Posterior vena cava (tissue), 2 donors: ENCODE measurements around the gene IMMT. TPM values are rescaled to one million over a fixed set of nuclear protein-coding genes. Genes with fewer than 3 reads are reported as not detected.
A peak's percentile ranks its signal among the peaks of the same experiment; 100 is the strongest.
"Not testable (repeated sequence)": the region's sequence is repeated elsewhere in the genome, so short reads cannot be mapped to it uniquely, and the experiment has no call there.

Experiments used
- DNase-seq: peaks from one replicate; pipeline ENCODE4 v3.0.0-alpha.2; 2020; ENCODE audit warnings: low spot score
- intact Hi-C, 2 donors: fragments of 100-400 bp; cut with DNase I; formaldehyde crosslinking; loops; one replicate each; pipeline versions ENCODE4 v1.14.1 to v1.14.2; 2022 to 2023
- total RNA-seq, 2 donors: library from RNA; stranded (reverse); fragmentation: NEBNext Ultra II Directional; extraction: Animal tissue kit (Norgen Biotek cat#: 25700); gene quantifications; one replicate each; pipeline ENCODE4 v1.2.1, GENCODE V29; 2021
- donor health status: DM: yes; HTN: yes; CAD: no.
- donor health status: DM: yes; HTN: yes; CAD: no.

The IMMT gene
- total RNA-seq, 2 donors from 2014 or later: 67.6 to 73.7 TPM

DNA sequence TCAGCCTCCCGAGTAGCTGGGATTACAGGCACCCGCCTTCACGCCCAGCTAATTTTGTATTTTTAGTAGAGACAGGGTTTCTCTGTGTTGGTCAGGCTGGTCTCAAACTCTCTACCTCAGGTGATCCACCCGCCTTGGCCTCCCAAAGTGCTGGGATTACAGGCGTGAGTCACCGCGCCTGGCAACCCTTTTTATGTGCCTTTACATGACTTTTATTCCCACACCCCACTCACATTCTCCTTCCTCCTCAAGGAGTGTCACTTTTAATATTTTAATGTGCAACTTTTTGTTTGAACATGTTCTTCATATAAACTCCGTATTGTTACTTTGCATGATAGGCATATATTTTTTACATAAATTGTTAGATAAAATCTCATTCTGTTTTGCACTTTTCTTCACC is 33.3 kb upstream of the IMMT start:
- not testable (repeated sequence) for DNase-seq
- intact Hi-C loops: loop anchor here in 1 of 2 donors (10.0 kb wide), 1 partner anchor 56 kb away; no protein-coding TSS in a partner anchor

DNA sequence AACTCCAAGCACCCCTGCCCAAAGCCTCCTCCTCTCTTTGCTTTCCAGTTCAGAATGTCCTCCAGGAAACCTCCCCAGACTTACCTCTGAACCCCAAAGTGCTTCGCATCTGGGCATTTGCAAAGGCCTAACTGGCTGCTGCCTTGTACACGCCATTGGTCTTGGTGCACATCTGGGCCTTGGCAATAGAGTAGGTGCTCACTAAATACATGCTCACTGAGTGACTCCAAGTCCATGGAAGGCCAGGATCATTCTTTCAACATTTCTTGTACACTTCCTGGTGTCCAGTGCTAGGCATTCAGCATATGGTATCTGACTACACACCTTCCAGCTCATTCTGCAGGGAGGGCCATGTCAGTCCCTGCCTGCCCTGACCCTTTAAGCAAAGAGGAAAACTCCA is 32.4 kb upstream of the IMMT start:
- DNase-seq: no peak
- intact Hi-C loops: loop anchor here in 1 of 2 donors (10.0 kb wide), 1 partner anchor 57 kb away; no protein-coding TSS in a partner anchor

DNA sequence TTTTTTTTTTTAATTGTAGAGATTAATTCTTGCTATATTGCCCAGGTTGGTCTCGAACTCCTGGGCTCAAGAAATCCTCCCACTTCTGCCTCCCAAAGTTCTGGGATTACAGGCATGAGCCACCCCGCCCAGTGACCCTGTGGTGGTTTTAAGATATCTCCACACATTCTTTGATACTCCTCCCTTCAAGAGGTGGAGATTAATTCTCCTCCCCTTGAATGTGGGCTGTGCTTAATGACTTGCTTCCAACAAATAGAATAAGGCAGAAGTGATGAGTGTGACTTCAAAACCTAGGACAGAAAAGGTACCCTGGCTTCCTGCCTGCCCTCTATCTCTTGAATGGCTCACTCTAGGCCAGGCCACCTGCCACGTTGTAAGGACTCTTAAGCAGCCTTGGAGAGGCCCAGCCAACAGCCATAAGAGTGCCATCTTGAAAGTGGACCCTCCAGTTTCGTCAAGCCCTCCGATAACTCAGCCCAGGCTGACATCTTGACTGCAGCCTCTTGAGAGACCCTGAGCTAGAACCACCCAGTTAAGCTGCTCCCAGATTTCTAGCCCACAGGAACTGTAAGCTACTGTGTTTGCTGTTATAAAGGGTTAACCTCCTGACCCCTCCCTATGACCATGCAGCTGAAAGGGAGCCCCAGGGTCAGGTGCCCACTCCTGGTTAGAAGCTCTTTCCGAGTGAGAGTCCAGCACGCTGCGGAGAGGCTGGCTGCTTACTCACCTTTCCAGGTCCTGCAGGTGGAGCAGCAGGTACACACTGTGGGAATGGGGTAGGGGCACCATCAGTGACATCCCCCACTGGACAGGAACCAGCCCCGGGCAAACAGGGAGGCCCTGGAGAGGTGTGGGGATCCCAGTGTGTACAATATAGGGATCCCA is 31.6 kb upstream of the IMMT start:
- DNase-seq: no peak
- intact Hi-C loops: loop anchor here in 1 of 2 donors (10.0 kb wide), 1 partner anchor 58 kb away; no protein-coding TSS in a partner anchor

DNA sequence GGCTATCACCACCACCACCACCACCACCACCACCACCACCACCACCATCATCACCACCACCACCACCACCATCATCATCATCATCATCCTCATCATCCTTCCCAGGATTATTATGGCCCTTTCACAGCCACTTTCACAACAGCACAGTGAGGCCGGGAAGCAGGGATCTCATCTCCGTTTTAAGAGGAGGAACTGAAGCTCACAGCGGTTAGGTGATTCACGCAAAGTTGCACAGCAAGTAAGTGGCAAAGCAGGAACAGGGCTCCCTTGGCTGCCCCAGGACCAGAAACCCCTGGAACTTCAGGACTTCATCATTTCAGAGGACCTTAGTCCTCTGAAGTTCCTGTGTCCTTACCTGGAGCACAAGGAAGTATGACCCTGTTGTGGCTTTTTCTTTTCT is 30.8 kb upstream of the IMMT start:
- no peak for DNase-seq
- intact Hi-C loops: loop anchor here in 1 of 2 donors (10.0 kb wide), 1 partner anchor 59 kb away; no protein-coding TSS in a partner anchor

DNA sequence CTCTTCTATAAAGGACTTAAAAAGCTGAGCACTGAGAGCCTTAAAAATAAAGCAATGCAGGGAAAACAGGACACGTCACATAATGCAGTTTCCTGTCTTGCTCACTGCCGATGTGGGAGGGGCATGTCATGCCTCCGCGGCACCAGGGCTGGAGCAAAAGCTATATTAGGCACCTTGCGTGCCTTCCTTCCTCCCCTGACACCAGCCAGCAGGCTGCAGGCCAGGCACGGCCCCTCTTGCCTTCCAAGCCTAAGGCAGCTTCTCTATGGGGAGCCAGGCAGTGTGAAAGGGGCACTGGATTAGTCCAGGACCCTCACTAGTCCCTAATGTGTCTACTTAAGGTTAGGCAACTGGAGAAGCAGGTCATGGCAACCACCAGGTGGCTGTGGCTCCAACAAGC is 30.3 kb upstream of the IMMT start:
- peak; percentile 88 for DNase-seq
- intact Hi-C loops: loop anchor here in 1 of 2 donors (10.0 kb wide), 1 partner anchor 59 kb away; no protein-coding TSS in a partner anchor

DNA sequence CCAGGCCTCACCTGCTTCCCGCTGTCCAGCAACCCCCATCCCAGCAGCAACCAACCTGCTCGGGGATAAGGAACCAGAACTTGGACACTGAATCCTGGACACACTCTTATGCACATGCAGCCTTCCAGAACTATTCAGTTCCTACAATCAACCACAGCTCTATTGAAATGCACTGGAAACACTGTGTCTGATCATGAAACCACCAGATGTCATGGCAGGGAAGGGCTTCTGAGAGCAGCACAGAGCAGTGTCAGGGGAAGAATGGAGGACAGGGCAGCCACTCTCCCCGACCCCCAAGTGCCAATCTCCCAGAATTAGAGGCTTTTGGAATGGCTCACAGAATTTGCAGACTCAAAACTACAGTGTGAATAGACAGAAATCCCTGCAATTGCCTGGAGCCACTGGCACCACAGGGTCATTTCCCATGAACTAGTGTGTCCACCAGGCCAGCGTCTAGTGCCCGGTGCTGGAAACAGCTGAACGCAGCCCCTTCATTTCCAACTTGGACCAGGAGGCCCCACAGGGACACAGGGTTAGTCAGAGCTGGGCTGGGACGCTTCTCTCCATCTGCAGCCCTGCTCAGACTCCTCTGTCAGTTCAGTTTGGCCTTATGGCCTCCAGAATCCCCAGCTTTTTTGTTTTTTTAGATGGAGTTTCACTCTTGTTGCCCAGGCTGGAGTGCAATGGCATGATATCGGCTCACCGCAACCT is 29.5 kb upstream of the IMMT start:
- intact Hi-C loops: loop anchor here (5.0 to 10.0 kb wide), 2 partner anchors 60 to 143 kb away; no protein-coding TSS in a partner anchor
- no peak for DNase-seq

DNA sequence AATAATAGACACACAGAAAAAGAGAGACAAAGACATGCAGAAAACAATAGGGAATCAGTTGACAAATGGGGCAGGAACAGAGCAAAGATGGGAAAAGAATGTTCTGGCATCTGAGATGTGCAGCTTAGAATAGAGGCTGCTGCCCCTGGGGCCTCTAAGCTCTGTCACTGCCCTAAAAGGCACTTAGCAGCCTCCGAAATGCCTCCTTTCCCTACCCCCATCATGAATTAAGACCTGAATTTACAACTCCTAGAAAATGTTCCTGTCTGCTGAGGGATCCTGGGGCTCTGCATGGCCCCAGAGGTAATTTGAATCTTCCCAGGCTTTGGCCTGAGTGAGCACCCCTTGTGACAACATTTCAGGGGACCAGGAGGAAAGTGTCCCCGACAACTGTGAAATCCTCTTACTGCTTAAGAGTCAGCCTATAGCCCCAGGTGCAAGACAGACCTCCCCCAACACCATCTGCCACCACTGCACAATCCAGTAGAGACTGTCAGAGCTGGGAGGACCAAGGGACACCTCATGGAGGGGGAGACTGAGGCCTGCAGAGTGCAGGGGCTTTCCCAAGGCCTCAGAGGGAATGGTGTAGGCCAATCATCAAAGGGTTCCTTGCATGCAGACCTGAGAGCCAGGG is 28.8 kb upstream of the IMMT start:
- intact Hi-C loops: loop anchor here (5.0 to 10.0 kb wide), 2 partner anchors 61 to 143 kb away; no protein-coding TSS in a partner anchor
- DNase-seq: no peak

DNA sequence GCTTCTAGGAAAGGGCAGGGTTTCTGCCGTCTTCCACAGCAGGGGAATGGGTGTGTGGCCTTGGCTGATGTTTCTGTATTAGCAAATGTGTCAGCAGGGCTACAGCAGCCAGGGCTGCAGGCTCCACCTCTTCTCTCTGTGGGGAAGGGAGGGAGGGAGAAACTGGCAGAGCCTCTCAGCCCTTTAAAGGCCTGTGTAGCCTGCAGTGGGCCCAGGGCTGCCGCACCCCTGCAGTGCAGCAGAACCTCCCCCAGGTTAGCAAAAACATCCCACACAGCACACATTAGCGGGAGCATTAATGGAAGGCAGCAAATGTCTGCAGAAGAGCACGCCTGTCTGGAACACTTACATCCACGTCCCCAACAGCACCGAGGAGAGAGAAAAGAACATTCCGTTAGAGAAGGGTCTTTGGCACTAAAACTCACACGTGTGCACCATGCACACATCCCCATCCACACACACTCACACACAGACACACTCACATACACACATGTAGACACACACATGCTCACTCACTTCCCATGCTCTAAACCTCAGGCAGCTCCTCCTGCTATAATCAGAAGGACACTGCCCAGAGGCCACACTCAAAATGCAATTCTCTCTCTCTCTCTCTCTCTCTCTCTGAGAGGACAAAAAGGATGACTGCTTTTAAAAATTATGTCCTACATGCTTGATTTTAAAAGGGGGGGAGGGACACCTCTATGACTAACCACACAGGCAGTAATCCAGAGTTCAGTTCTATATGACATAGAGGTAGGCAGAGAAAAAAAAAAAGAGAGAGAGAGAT is 28.1 kb upstream of the IMMT start:
- peak; percentile 88 for DNase-seq
- intact Hi-C loops: loop anchor here (5.0 to 10.0 kb wide), 2 partner anchors 61 to 144 kb away; no protein-coding TSS in a partner anchor

DNA sequence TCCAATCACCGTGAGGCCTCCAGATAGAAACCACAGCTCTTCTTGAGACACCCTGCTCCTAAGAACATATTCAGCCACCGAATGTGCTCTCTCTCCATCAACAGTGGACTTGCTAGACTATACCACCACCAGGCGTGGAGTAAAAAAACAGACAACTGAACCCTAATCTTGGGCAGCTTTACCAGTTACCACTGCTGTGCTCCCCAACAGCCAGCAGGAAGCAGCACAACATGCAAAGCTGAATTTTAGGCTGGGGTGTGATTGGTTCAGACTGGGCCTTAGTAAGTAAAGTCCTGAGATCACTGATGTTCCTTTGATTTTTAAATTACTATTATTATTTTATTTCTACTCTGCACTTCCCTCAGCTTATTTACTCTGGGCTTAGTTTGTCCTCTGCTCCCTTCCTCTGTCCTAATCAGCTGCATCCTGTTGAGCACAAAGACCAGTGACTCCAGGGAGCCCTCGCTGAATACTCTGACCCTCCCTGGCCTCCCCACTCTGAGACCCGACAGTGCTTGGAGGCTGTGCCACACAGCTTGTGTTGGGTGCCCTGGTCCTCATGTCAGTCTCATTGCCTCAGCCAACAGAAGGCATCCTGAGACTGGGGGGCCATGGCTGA is 25.9 kb upstream of the IMMT start:
- DNase-seq: no peak
- intact Hi-C loops: loop anchor here (5.0 to 10.0 kb wide), 2 partner anchors 64 to 146 kb away; no protein-coding TSS in a partner anchor

DNA sequence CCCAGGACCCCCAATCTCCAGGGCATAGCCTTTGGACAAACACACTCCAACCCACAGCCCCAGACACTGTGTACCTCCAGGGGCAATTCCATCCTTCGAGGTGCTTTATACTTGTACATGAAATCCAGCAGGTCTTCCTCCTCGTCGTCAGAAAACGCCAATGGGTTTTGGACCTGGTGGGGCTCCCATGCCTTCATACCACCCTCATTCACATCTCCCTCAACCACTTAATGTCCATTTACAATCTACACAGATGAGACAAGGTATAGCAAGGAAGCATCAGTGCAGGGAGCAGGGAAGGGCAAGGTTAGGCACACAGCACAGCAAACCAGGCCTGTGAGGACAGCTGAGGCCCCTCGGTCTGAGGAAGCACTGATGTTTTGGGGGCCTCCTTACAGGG is 24.6 kb upstream of the IMMT start:
- intact Hi-C loops: loop anchor here (2.0 to 10.0 kb wide), 3 partner anchors 65 to 149 kb away; no protein-coding TSS in a partner anchor
- DNase-seq: no peak

DNA sequence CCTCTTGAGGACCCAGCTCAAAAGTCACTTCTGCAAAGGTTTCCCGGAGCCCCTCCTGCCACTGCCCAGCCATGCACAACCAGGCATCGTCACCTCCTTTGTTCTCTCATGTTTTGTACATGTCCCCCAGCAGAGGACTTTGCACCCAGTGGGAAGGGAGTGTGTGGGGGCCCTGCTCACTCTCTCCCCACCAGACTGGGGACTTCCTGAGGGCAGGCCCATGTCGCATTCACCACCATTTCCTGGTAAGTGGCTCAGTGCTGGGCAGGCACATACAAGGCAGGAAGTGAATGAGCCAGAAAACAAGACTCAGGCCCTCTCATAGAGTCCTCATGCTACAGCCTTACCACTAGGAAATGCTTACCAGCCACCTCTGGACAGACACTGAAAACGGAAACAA is 22.9 kb upstream of the IMMT start:
- no peak for DNase-seq
- intact Hi-C loops: loop anchor here in 1 of 2 donors (2.0 kb wide), 1 partner anchor 151 kb away; no protein-coding TSS in a partner anchor

DNA sequence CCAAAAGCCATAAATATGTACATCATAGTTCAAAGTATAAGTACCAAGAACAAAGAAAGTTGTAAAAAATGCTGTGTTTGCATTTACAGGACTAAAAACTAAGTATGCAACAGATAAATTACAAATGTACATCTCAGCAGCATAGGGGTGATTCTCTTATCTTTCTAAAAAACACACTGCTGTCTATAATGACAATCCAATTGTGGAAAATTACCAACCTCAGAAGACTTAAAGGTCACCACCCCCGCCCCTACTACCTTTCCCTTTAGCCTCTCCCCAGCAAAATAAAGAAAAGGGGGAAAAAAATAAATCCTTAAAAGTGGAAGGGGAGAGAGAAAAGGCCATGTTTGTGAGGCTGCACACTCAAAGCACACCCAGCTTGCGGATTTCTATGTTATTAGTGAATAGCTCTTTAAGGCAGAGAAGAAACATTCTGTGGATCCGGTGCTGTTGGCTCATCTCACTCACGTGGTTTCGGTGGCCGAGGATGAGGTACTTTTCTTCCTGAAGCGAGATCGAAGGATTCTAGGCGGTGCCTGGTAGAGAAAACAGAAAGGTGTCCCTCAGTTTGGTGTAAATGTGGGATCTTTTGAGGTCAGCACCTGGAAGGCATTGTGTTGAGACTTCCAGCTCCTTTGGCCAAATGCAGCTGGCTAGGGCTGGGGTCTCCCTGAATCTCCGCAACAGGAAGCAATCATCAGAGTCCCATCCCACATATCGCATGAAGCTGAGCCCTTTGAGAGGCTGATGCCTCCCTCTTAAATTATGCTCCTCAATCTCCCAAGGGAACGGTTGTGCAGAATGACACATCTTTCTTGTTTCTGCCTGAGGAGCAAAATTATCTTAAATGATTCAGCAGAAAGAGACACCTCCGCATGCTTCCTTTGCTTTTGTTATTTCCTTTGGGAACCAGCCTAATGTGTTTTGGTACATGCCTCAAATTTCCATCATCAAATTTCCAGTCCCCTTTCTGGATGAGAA is 21.6 kb upstream of the IMMT start:
- no peak for DNase-seq
- intact Hi-C loops: no loop called here

DNA sequence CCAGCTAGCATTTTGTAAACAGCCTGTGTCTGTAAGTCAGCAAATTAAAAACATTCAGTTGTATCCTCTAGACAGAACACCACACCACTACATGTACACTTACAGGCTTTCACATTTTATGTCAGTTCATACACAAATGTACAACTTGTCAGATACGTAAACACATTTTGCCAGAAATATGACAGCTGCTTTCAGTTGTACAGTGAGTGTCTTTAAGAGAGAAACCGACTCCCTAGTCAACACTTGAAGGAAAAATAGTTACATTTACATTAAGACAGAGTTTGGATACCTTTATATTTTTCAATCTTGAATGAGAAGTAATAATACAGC is 19.2 kb upstream of the IMMT start:
- DNase-seq: no peak
- intact Hi-C loops: no loop called here

DNA sequence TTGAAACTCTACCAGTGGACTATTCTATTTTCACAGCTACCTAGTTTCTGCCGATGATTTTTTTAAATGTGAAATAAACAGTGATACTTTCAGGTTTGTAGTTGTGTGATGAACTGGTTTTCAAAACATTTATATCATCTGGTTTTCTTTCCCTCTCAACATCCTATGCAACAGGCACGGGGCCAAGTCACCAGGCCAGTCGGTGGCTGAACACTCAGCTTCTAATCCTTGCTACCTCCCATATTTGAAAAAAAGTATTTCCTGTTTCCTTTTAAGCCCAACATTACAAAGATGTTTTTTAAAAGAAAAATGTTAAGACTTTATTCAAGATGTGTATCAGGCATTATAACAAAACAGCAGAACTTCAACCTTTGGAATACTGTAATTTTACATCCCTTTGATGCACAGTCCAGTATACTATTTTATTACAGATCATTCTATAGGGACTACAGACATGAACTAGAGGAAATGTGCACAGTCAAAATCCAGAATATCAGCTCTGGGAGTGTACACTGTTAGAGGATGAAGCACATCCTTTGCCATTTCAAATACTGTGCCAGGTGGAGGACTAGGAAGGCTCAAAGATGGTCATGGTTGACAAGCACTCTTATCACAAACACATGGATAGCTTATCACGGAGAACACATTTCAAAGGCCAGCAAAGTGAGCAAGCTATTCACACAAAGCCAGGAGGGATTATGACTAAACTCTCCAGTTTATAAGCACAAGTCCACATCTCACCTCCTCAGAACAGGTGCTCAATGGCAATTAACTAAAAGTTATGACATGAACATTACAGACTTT is 18.6 kb upstream of the IMMT start:
- DNase-seq: no peak
- intact Hi-C loops: no loop called here

DNA sequence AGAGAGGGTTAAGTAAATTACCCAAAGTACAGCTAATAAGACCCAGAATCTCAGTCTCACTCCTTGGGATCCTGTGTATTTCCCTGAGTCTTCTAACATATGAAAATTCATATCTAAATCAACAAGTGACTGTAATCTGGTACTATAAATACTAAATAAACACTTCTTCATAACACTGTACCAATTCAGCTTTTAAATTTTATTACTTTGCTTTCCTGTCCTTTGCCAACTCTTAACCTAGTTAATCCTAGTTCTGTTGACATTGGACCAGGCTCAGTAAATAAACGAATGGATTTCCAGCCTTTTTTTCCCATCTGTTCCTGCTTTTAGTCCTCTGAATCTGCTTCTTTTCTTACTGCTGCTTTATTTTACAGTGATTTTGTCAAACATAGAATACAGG is 17.8 kb upstream of the IMMT start:
- DNase-seq: no peak
- intact Hi-C loops: no loop called here

DNA sequence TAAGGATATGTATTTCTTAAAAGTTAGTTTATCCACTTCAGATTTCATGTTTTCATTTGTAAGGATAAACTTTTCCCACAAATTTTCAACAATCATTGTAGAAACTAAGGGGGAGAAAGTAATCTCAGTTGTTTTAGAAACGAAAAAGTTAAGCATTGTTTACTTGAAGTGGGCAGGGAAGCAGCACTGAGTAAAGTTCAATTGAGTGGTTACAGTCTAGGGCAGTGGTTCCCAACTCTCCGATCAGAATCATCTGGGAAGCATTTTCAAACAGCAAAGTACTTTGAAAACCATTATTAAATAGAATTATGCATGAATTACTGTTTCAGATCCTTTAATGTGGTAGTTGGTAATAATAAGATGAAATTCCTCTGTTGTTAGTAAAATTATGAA is 16.5 kb upstream of the IMMT start:
- intact Hi-C loops: no loop called here
- no peak for DNase-seq
